ENCODE results near the gene SATB1.

- no peak for TF ChIP-seq EZH2 (IDR thresholded peaks at IDR 0.05; ENCODE audit: borderline replicate concordance, insufficient read depth, low read length, poor library complexity, severe bottlenecking)
- no peak for TF ChIP-seq CTCF (IDR thresholded peaks at IDR 0.05; ENCODE audit: poor library complexity, severe bottlenecking)
Measured at GRCh38 chr3:18425641-18426257, 610 bp upstream of the SATB1 start.
